Osteocyte (in vitro differentiated cells): ENCODE data around the gene PDZD2. TPM values are rescaled to one million over a fixed set of nuclear protein-coding genes. Genes with fewer than 3 reads are reported as not detected.

Experiments used
- DNase-seq: peaks from one replicate; pipeline ENCODE4 v3.0.0; 2021; ENCODE audit warnings: mixed read lengths; ENCODE audit not compliant: unreplicated experiment; ENCODE audit errors: extremely low spot score
- H3K27ac Mint-ChIP-seq: one replicate; pipeline ENCODE4 v1.8.0; 2021; ENCODE audit warnings: mild to moderate bottlenecking, mixed read lengths; ENCODE audit not compliant: unreplicated experiment
- H3K27me3 Mint-ChIP-seq: one replicate; pipeline ENCODE4 v1.8.0; 2021; ENCODE audit warnings: mixed read lengths; ENCODE audit not compliant: unreplicated experiment
- H3K36me3 Mint-ChIP-seq: one replicate; pipeline ENCODE4 v1.8.0; 2021; ENCODE audit warnings: mixed read lengths; ENCODE audit not compliant: unreplicated experiment
- H3K4me1 Mint-ChIP-seq: one replicate; pipeline ENCODE4 v1.8.0; 2021; ENCODE audit warnings: mixed read lengths; ENCODE audit not compliant: unreplicated experiment
- H3K4me3 Mint-ChIP-seq: one replicate; pipeline ENCODE4 v1.8.0; 2021; ENCODE audit warnings: mild to moderate bottlenecking, moderate library complexity, mixed read lengths; ENCODE audit not compliant: unreplicated experiment
- H3K9me3 Mint-ChIP-seq: one replicate; pipeline ENCODE4 v1.8.0; 2021; ENCODE audit warnings: mixed read lengths; ENCODE audit not compliant: unreplicated experiment
- CTCF ChIP-seq: fragments of 200-600 bp; sonication (generic); IDR thresholded peaks from 2 replicates; pipeline ENCODE4 v1.5.0; 2021; ENCODE audit warnings: antibody characterized with exemption, mild to moderate bottlenecking, moderate library complexity
- total RNA-seq: library from RNA; stranded (reverse); gene quantifications from 2 replicates; pipeline ENCODE4 v1.2.1, GENCODE V29; 2021

Gene PDZD2
- total RNA-seq, 1 donor from 2014 or later: 2.3 TPM

DNA sequence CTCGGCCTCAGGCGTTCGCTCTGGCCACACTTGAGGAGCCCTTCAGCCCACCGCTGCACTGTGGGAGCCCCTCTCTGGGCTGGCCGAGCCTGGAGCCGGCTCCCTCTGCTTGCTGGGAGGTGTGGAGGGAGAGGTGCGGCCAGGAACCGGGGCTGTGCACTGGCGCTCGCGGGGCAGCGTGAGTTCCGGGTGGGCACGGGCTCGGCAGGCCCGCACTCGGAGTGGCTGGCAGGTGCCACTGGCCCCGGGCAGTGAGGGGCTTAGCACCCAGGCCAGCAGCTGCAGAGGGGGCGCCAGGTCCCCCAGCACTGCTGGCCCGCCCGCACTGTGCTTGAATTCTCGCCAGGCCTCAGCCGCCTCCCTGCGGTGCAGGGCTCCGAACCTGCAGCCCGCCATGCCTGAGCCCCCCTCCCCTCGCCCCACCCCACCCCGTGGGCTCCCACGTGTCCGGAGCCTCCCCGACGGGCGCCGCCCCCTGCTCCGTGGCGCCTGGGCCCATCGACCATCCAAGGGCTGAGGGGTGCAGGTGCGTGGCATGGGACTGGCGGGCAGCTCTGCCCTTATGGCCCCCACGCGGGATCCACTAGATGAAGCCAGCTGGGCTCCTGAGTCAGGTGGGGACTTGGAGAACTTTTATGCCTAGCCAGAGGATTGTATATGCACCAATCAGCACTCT lies 138.2 kb downstream of the PDZD2 start:
- Mint-ChIP-seq H3K4me1 (no peaks in the 10 kb centered on the region), H3K27ac (no peak overlapping the region), H3K36me3 (no peaks in the 10 kb centered on the region), H3K4me3 (no peak overlapping the region), H3K9me3 (no peaks in the 10 kb centered on the region), H3K27me3 (peaks cover 30% of the 10 kb centered on the region)
- TF ChIP-seq CTCF: no peak
- no peak for DNase-seq

DNA sequence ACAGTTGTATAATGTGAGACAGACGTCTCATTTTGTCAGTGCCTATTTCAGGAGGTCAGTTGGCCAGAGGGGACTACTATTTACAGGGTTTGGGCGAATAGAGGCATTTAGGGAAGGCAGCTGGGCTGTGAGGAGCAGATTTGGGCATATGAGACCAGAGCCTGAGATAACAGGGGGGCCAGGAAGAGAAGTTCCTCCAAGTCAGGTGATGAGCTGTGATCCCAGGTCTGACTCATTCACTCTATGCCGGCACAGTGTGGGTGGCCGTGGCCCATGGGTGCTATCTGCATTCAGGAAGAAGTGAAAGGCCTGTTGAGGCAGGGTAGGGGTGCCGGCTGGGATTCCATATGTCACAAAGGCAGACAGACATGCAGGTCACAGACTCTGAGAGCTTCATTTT lies 142.8 kb downstream of the PDZD2 start:
- TF ChIP-seq CTCF: no peak
- no peak overlapping the region for H3K27ac Mint-ChIP-seq
- no peak for DNase-seq
- no peaks in the 10 kb centered on the region for H3K9me3 Mint-ChIP-seq
- no peaks in the 10 kb centered on the region for H3K4me1 Mint-ChIP-seq
- peaks cover 42% of the 10 kb centered on the region for H3K27me3 Mint-ChIP-seq
- no peaks in the 10 kb centered on the region for H3K36me3 Mint-ChIP-seq
- no peak overlapping the region for H3K4me3 Mint-ChIP-seq

DNA sequence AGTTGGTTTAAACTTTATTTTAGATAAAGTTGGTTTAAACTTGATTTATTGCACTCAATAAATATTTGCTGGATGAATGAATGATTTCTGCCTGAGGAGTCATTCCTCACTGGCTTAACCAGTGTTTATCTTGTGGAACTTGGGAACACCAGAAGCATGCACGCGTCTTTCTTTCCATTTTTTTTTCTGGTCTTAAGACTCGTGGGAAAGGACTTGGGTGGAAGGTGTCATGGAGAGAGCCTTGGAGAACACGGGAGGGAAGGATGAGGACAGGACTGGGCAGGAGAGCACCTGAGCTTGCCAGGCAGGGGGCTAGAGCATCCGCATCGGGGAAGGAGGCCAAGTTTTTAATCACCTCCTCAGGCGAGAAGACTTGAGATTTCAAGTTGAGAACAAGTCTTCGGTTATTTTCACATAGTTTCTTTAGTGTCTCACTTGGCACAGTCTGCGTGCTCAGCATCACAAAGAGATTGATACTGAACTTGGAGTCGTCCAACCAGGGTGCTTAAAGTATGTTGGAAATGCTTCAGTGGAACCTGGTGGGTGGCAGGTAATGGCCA lies 144.2 kb downstream of the PDZD2 start:
- no peak for DNase-seq
- Mint-ChIP-seq H3K27ac (no peak overlapping the region), H3K27me3 (peaks cover 44% of the 10 kb centered on the region), H3K4me1 (no peaks in the 10 kb centered on the region), H3K4me3 (no peak overlapping the region), H3K36me3 (no peaks in the 10 kb centered on the region), H3K9me3 (no peaks in the 10 kb centered on the region)
- TF ChIP-seq CTCF: no peak

- Mint-ChIP-seq H3K27me3 (peaks cover 44% of the 10 kb centered on the region), H3K27ac (no peak overlapping the region), H3K36me3 (no peaks in the 10 kb centered on the region), H3K4me1 (no peaks in the 10 kb centered on the region), H3K4me3 (no peak overlapping the region), H3K9me3 (no peaks in the 10 kb centered on the region)
- TF ChIP-seq CTCF: no peak
- DNase-seq: no peak
Observed at GRCh38 chr5:31783731-31784130, 144.8 kb downstream of the PDZD2 start.

DNA sequence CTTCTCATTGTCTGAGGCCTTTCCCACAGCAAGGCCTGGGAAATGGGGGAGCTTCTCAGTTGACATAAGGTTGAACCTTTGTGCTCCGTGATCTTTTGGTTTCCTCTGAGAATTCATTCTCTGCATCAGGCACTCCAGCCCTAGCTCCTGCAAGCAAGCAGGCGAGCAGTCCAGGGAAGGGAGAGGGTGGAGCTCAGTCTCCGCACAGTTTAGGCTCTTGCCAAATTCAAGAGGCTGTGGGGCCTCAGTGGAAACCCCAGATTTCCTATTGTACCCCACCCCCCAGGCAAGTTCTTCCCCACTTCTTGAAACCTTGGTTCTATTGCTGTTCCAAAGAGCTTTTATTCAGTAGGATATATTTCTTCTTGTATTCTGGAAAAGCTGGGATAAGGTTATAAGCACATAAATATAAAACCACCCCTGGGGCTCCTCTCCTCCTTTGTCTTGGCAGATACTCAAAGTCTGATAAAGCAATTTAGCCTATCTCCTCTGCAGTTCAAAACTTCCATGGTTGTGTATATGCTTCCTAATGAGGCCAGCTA lies 147.2 kb downstream of the PDZD2 start:
- no peak overlapping the region for H3K4me3 Mint-ChIP-seq
- H3K4me1 Mint-ChIP-seq: no peaks in the 10 kb centered on the region
- TF ChIP-seq CTCF: no peak
- no peak overlapping the region for H3K27ac Mint-ChIP-seq
- no peak for DNase-seq
- no peaks in the 10 kb centered on the region for H3K9me3 Mint-ChIP-seq
- peaks cover 29% of the 10 kb centered on the region for H3K27me3 Mint-ChIP-seq
- no peaks in the 10 kb centered on the region for H3K36me3 Mint-ChIP-seq
